Measurements from ENCODE around the gene FBXL15. TPM values are rescaled to one million over a fixed set of nuclear protein-coding genes. Genes with fewer than 3 reads are reported as not detected.

The FBXL15 gene
- total RNA-seq, 1 experiment from 2014 or later, result 24.6 TPM

- no peak for TF ChIP-seq ZNF532 (CRISPR knock-in tag; IDR thresholded peaks at IDR 0.05; ENCODE audit: borderline replicate concordance)
- TF ChIP-seq MXD4 (CRISPR knock-in tag; IDR thresholded peaks at IDR 0.05; ENCODE audit: borderline replicate concordance), result no peak
- no peak for TF ChIP-seq E2F4 (CRISPR knock-in tag; IDR thresholded peaks at IDR 0.05; ENCODE audit: borderline replicate concordance, low read depth)
- no peak for TF ChIP-seq ZNF416 (CRISPR knock-in tag; IDR thresholded peaks at IDR 0.05)
- no peak for TF ChIP-seq AFF4 (CRISPR knock-in tag; IDR thresholded peaks at IDR 0.05; ENCODE audit: borderline replicate concordance)
- no peak for TF ChIP-seq ATF2 (CRISPR knock-in tag; IDR thresholded peaks at IDR 0.05; ENCODE audit: borderline replicate concordance, low read depth)
- TF ChIP-seq E2F1 (CRISPR knock-in tag; IDR thresholded peaks at IDR 0.05), result no peak
- TF ChIP-seq JAZF1 (CRISPR knock-in tag; IDR thresholded peaks at IDR 0.05), result no peak
- no peak for TF ChIP-seq PRRX2 (CRISPR knock-in tag; IDR thresholded peaks at IDR 0.05)
- TF ChIP-seq GABPB1 (CRISPR knock-in tag; IDR thresholded peaks at IDR 0.05), result no peak
- no peak for TF ChIP-seq FOXK1 (CRISPR knock-in tag; IDR thresholded peaks at IDR 0.05)
- TF ChIP-seq EMX1 (CRISPR knock-in tag; IDR thresholded peaks at IDR 0.05), result no peak
- no peak for TF ChIP-seq TEAD1 (CRISPR knock-in tag; IDR thresholded peaks at IDR 0.05)
Measured at GRCh38 chr10:102452672-102453340, 32.2 kb downstream of the FBXL15 start (continued).

GRCh38 chr10:102453502-102453901 is 32.9 kb downstream of the FBXL15 start:
- Mint-ChIP-seq H3K9me3 (no peaks in the 10 kb centered on the region), H3K27me3 (ENCODE audit: low read depth) (no peaks in the 10 kb centered on the region; the same call in 1 of the 2 replicates), H3K4me1 (peaks cover 45% of the 10 kb centered on the region), H3K27ac (no peak overlapping the region; the same call in 1 of the 2 replicates), H3K4me3 (no peak overlapping the region), H3K36me3 (peaks cover 15% of the 10 kb centered on the region)
- ChIA-PET CTCF (interaction anchor here (0.6 to 1.4 kb wide), 3 partner anchors 21 to 1171 kb away, joined by 3 to 4 read pairs (median 3); partner anchors contain the start of gene CUEDC2), POLR2A (no interaction called here)
- TF ChIP-seq NR2C2 (CRISPR knock-in tag; IDR thresholded peaks at IDR 0.05) (no peak), MYBL2 (CRISPR knock-in tag; IDR thresholded peaks at IDR 0.05) (no peak), ZNF317 (CRISPR knock-in tag; IDR thresholded peaks at IDR 0.05; ENCODE audit: borderline replicate concordance, low read depth) (no peak), USF2 (CRISPR knock-in tag; IDR thresholded peaks at IDR 0.05) (no peak), E2F1 (CRISPR knock-in tag; IDR thresholded peaks at IDR 0.05) (no peak)
- no peak for ATAC-seq
- no peak for DNase-seq (ENCODE audit: low spot score)

Measured in WTC11 (cell line).